Type B pancreatic cell (in vitro differentiated cells): Measurements from ENCODE around the gene DPYSL5. TPM values are rescaled to one million over a fixed set of nuclear protein-coding genes. Genes with fewer than 3 reads are reported as not detected.

Experiments used
- DNase-seq: peaks from one replicate; pipeline ENCODE4 v3.0.0; 2021; ENCODE audit warnings: mixed read lengths; ENCODE audit not compliant: unreplicated experiment; ENCODE audit errors: extremely low spot score
- H3K27ac Mint-ChIP-seq: 2 replicates; pipeline ENCODE4 v1.8.0; 2021; ENCODE audit warnings: mild to moderate bottlenecking, mixed read lengths
- H3K27me3 Mint-ChIP-seq: 2 replicates; pipeline ENCODE4 v1.8.0; 2021; ENCODE audit warnings: mixed read lengths
- H3K36me3 Mint-ChIP-seq: 2 replicates; pipeline ENCODE4 v1.8.0; 2021; ENCODE audit warnings: mixed read lengths
- H3K4me1 Mint-ChIP-seq: one replicate; pipeline ENCODE4 v1.8.0; 2021; ENCODE audit warnings: mixed read lengths; ENCODE audit not compliant: unreplicated experiment
- H3K4me3 Mint-ChIP-seq: 2 replicates; pipeline ENCODE4 v1.8.0; 2021; ENCODE audit warnings: mild to moderate bottlenecking, mixed read lengths
- H3K9me3 Mint-ChIP-seq: 2 replicates; pipeline ENCODE4 v1.8.0; 2021; ENCODE audit warnings: mixed read lengths
- CTCF ChIP-seq: fragments of 200-600 bp; sonication (generic); conservative IDR thresholded peaks from 2 replicates; pipeline ENCODE4 v1.5.0; 2021; ENCODE audit warnings: antibody characterized with exemption, mild to moderate bottlenecking
- total RNA-seq: library from RNA; stranded (reverse); gene quantifications from 2 replicates; pipeline ENCODE4 v1.2.1, GENCODE V29; 2021; ENCODE audit warnings: low replicate concordance

The DPYSL5 gene
- total RNA-seq, 1 donor from 2014 or later: 51.1 TPM

- TF ChIP-seq CTCF: no peak
- no peaks in the 10 kb centered on the region for H3K9me3 Mint-ChIP-seq
- H3K4me1 Mint-ChIP-seq: no peaks in the 10 kb centered on the region
- H3K36me3 Mint-ChIP-seq: no peaks in the 10 kb centered on the region
- H3K4me3 Mint-ChIP-seq: no peak overlapping the region
- no peak for DNase-seq
- peaks cover 63% of the 10 kb centered on the region for H3K27me3 Mint-ChIP-seq
- no peak overlapping the region for H3K27ac Mint-ChIP-seq
Measured at GRCh38 chr2:26838121-26838906, 9.6 kb upstream of the DPYSL5 start.

DNA sequence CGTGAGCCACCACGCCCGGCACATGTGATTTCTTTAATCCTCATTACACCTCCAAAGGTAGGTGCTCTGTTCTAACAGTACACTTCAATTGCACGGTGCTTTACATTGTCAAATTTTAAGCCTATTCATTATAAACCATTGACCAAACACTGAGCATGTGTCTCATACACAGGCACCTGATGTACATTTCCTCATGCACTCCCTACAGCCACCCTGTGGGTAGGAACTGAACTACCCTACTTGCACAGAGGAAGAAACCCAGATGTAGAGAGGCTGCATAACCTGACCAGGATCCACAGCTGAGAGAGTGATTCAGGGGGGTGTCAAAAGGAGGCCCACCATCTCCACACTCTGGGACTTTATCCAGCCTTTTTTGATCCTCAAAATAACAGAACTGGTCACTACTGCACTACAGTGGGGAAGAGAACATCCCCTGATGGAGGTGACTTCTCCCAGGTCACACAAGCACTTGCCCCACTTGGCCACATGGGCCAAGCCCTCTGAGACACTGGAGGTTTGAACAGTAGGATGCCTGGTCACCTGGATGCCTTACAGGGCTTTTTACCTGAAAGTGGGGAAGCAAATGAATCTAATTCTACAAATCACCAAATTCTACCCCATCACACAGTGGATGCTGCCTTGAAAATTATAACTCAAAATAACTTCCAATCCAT, 6.9 kb upstream of the DPYSL5 start:
- no peaks in the 10 kb centered on the region for H3K36me3 Mint-ChIP-seq
- no peak overlapping the region for H3K27ac Mint-ChIP-seq
- DNase-seq: no peak
- H3K27me3 Mint-ChIP-seq: peaks cover 57% of the 10 kb centered on the region
- no peaks in the 10 kb centered on the region for H3K4me1 Mint-ChIP-seq
- H3K9me3 Mint-ChIP-seq: no peaks in the 10 kb centered on the region
- H3K4me3 Mint-ChIP-seq: no peak overlapping the region
- peak; percentile 31 for TF ChIP-seq CTCF

DNA sequence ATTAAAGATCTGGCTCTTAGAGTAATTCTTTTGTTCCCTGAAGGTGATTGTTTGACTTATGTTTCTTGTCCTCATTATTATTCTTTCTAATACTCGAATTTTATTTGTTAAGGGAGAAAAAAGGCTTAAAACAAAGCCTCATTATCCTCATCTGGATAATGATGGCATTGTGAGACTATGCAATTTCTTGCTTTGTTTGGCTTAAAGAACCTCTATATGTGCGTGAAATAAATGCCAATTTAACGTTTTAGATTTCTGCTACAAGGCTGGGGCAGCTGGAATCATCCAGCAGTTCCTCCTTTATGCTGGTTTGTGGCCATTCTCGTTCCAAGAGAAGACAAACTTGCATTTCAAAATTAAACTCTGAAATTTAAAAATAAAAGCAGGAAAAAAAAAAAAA, 4.9 kb upstream of the DPYSL5 start:
- no peaks in the 10 kb centered on the region for H3K9me3 Mint-ChIP-seq
- no peak overlapping the region for H3K27ac Mint-ChIP-seq
- DNase-seq: no peak
- no peak overlapping the region for H3K4me3 Mint-ChIP-seq
- no peaks in the 10 kb centered on the region for H3K4me1 Mint-ChIP-seq
- no peak for TF ChIP-seq CTCF
- no peaks in the 10 kb centered on the region for H3K36me3 Mint-ChIP-seq
- H3K27me3 Mint-ChIP-seq: peaks cover 64% of the 10 kb centered on the region

GRCh38 chr2:26845021-26845420, 2.9 kb upstream of the DPYSL5 start:
- Mint-ChIP-seq H3K27me3 (peaks cover 56% of the 10 kb centered on the region), H3K4me3 (no peak overlapping the region), H3K9me3 (no peaks in the 10 kb centered on the region), H3K27ac (no peak overlapping the region), H3K36me3 (no peaks in the 10 kb centered on the region), H3K4me1 (no peaks in the 10 kb centered on the region)
- no peak for TF ChIP-seq CTCF
- no peak for DNase-seq

GRCh38 chr2:26846334-26847306, 1.3 kb upstream of the DPYSL5 start:
- Mint-ChIP-seq H3K4me3 (peak overlapping the region; percentile 87), H3K27me3 (peaks cover 59% of the 10 kb centered on the region), H3K27ac (peak overlapping the region; percentile 53)

More at GRCh38 chr2:26846334-26847306, 1.3 kb upstream of the DPYSL5 start:
- Mint-ChIP-seq H3K4me1 (no peaks in the 10 kb centered on the region), H3K36me3 (no peaks in the 10 kb centered on the region), H3K9me3 (no peaks in the 10 kb centered on the region)
- peak; percentile 91 for TF ChIP-seq CTCF
- peak; percentile 77 for DNase-seq
